Natural killer cell (primary cell): Measurements from ENCODE around the gene FARP2. TPM values are rescaled to one million over a fixed set of nuclear protein-coding genes. Genes with fewer than 3 reads are reported as not detected.

Experiments
- ATAC-seq, 3 donors: fragments of 150-1000 bp in 2 of 3; fragments of 200-7000 bp in 1 of 3; cut with Tn5 transposase; 1 replicate in 1 of 3; 2 replicates in 2 of 3; pipeline ENCODE4 v1.10.0; 2021; ENCODE audit warnings: mild to moderate bottlenecking in 2 of 3, moderate library complexity in 2 of 3
- DNase-seq, 2 donors: peaks; one replicate each; pipeline versions ENCODE4 v3.0.0 to v3.0.0-alpha.2; 2013 to 2021; ENCODE audit warnings: mixed read lengths in 1 of 2
- H3K27ac ChIP-seq: one replicate; pipeline ENCODE4 v1.5.1; 2013; ENCODE audit warnings: mild to moderate bottlenecking, low read length
- H3K27me3 ChIP-seq: one replicate; pipeline ENCODE4 v1.6.1; 2013; ENCODE audit warnings: low read length; ENCODE audit not compliant: control insufficient read depth, insufficient read depth
- H3K36me3 ChIP-seq: one replicate; pipeline ENCODE4 v1.6.1; 2013; ENCODE audit warnings: low read length; ENCODE audit not compliant: control insufficient read depth, insufficient read depth
- H3K4me1 ChIP-seq: one replicate; pipeline ENCODE4 v1.6.1; 2013; ENCODE audit warnings: low read length; ENCODE audit not compliant: control insufficient read depth, insufficient read depth
- H3K4me3 ChIP-seq: one replicate; pipeline ENCODE4 v1.5.1; 2013; ENCODE audit warnings: low read length
- H3K9me3 ChIP-seq: one replicate; pipeline ENCODE4 v1.6.1; 2013; ENCODE audit warnings: low read length; ENCODE audit not compliant: control insufficient read depth, insufficient read depth
- H3K27ac Mint-ChIP-seq, 2 donors: one replicate each; pipeline ENCODE4 v1.8.0; 2022; ENCODE audit warnings: mild to moderate bottlenecking in 2 of 2, mixed read lengths in 2 of 2, moderate library complexity in 1 of 2
- H3K27me3 Mint-ChIP-seq, 2 donors: one replicate each; pipeline ENCODE4 v1.8.0; 2022; ENCODE audit warnings: low read depth in 2 of 2, mixed read lengths in 2 of 2
- H3K36me3 Mint-ChIP-seq: one replicate; pipeline ENCODE4 v1.8.0; 2022; ENCODE audit warnings: mixed read lengths
- H3K4me1 Mint-ChIP-seq, 2 donors: one replicate each; pipeline ENCODE4 v1.8.0; 2022; ENCODE audit warnings: mixed read lengths in 2 of 2
- H3K4me3 Mint-ChIP-seq: one replicate; pipeline ENCODE4 v1.8.0; 2022; ENCODE audit warnings: mild to moderate bottlenecking, moderate library complexity, mixed read lengths
- H3K9me3 Mint-ChIP-seq, 2 donors: one replicate each; pipeline ENCODE4 v1.8.0; 2022; ENCODE audit warnings: mixed read lengths in 2 of 2
- CTCF ChIP-seq: fragments of 200-600 bp; IDR thresholded peaks from one replicate; pipeline ENCODE4 v1.8.0; 2022; ENCODE audit warnings: antibody characterized with exemption
- WGBS: methylation state at CpG from one replicate; pipeline ENCODE4 v1.1.7; 2013; ENCODE audit warnings: missing lambda C conversion rate; ENCODE audit not compliant: insufficient coverage; 5-methylcytosine and 5-hydroxymethylcytosine counted together
- intact Hi-C: fragments of 100-400 bp; cut with micrococcal nuclease; formaldehyde crosslinking; loops from one replicate; pipeline ENCODE4 v1.14.2; 2022
- total RNA-seq, 4 donors: library from RNA; stranded (reverse); fragments of 120-200 nt in 1 of 4; gene quantifications; one replicate each; pipeline versions ENCODE4 v1.2.3 to v1.2.4, GENCODE V29; 2013 to 2022

The FARP2 gene
- total RNA-seq, 3 donors from 2014 or later (not counting 1 experiment from before 2014, with no cell fraction given), result 26.8 to 40.6 (median 31.6) TPM

- Mint-ChIP-seq H3K27ac (peak overlapping the region in 1 of 2 donors; percentile 44), H3K36me3 (no peaks in the 10 kb centered on the region)
- intact Hi-C loops, result loop anchor here (5.0 kb wide), 2 partner anchors 130 to 190 kb away; partner anchors contain the start of genes ATG4B, HDLBP, SEPTIN2 and THAP4
These were observed 150.8 kb downstream of the FARP2 start for GRCh38 chr2:241506793-241507429.

GRCh38 chr2:241507430-241508239 is 151.6 kb downstream of the FARP2 start:
- no peak overlapping the region for H3K27ac ChIP-seq

More at GRCh38 chr2:241506793-241507429, 150.8 kb downstream of the FARP2 start:
- Mint-ChIP-seq H3K4me1 (peaks cover 7 to 31% of the 10 kb centered on the region in 2 donors), H3K9me3 (no peaks in the 10 kb centered on the region), H3K27me3 (no peaks in the 10 kb centered on the region), H3K4me3 (peak overlapping the region; percentile 83)
- ATAC-seq (no peak), DNase-seq (no peak)
- Histone ChIP-seq H3K27me3 (no peaks in the 10 kb centered on the region), H3K9me3 (no peaks in the 10 kb centered on the region), H3K4me3 (no peak overlapping the region), H3K27ac (no peak overlapping the region), H3K4me1 (peaks cover 24% of the 10 kb centered on the region), H3K36me3 (no peaks in the 10 kb centered on the region)
- WGBS, result 86% methylated on average over 19 of the region's 19 CpGs
- no peak for TF ChIP-seq CTCF

DNA sequence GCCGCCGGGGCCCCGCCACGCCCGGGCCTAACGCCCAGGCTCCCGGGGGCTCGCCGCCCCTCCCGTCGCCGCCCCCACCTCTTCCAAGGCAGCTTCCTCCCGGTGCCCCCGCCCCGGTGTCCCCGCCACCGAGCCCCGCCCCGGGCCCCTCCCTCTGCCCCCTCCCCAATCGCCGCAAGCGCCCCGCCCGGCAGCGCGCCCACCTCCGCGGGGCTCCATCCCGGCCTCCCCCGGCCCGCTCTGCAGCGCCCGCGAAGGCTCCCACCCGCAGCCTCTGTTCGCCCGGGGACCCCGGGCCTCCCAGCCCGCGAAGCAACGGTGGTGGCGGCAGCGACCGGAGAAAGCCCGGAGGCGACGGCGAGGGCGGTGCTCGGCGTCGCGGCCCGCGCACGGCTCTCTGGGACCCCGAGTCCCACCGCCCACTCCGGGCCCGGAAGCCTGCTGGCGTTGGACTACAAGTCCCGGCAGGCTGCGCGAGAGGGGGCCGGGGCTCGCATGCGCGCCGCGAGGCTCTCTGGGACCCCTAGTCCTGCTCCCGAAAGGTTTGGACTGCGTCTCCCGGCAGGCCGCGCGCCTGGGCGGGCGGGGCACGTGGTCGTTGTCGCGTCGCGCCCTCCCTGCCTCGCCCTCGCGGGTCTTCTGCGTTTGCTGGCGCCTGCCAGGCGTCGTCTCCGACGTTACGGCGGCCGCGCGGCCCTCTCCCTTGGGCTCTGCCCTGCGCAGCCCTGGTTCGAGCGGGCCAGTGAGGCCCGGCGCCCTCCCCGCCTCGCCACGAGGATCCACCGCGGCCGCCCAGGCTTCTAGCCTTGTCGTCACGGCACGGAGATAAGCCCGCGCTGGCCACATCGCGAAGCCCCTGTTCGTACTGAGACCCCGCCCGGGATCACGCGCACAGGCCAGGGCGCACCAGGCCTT is 152.4 kb downstream of the FARP2 start, which contains the start of gene STK25:
TSS of gene STK25 (minus strand) at position 345 of the 915 bp plus-strand sequence. CDS start 549 bp downstream, outside the sequence.
- Mint-ChIP-seq H3K27me3 (no peaks in the 10 kb centered on the region), H3K36me3 (no peaks in the 10 kb centered on the region), H3K9me3 (no peaks in the 10 kb centered on the region), H3K27ac (peak within 1 kb of the TSS; percentile 80 to 82), H3K4me3 (peak within 1 kb of the TSS; percentile 83), H3K4me1 (peaks cover 7 to 31% of the 10 kb centered on the region in 2 donors)
- H3K4me1 ChIP-seq, result peaks cover 24% of the 10 kb centered on the region
- H3K36me3 ChIP-seq, result no peaks in the 10 kb centered on the region
- peak; percentile 23 for TF ChIP-seq CTCF
- DNase-seq (peak; percentile 92 to 98), ATAC-seq (peak; percentile 94 to 98 (median 95))
- H3K27me3 ChIP-seq, result no peaks in the 10 kb centered on the region
- intact Hi-C loops, result loop anchor here (5.0 kb wide), 2 partner anchors 129 to 191 kb away; partner anchors contain the start of genes ATG4B, HDLBP, SEPTIN2 and THAP4
- H3K9me3 ChIP-seq, result no peaks in the 10 kb centered on the region
- peak within 1 kb of the TSS; percentile 70 for H3K4me3 ChIP-seq
- peak within 1 kb of the TSS; percentile 83 for H3K27ac ChIP-seq
- WGBS, result under 1% methylated on average over 118 of the region's 122 CpGs

More at GRCh38 chr2:241507430-241508239, 151.6 kb downstream of the FARP2 start:
- peak; percentile 35 to 55 for DNase-seq
- H3K36me3 ChIP-seq, result no peaks in the 10 kb centered on the region
- Mint-ChIP-seq H3K27me3 (no peaks in the 10 kb centered on the region), H3K36me3 (no peaks in the 10 kb centered on the region), H3K27ac (peak overlapping the region in 1 of 2 donors; percentile 44), H3K4me1 (peaks cover 7 to 31% of the 10 kb centered on the region in 2 donors), H3K9me3 (no peaks in the 10 kb centered on the region), H3K4me3 (peak overlapping the region; percentile 83)
- intact Hi-C loops, result loop anchor here (5.0 kb wide), 2 partner anchors 130 to 190 kb away; partner anchors contain the start of genes ATG4B, HDLBP, SEPTIN2 and THAP4
- WGBS, result 3% methylated on average over 67 of the region's 67 CpGs
- peaks cover 24% of the 10 kb centered on the region for H3K4me1 ChIP-seq
- H3K9me3 ChIP-seq, result no peaks in the 10 kb centered on the region
- peak in 2 of 3 donors; percentile 14 to 15 for ATAC-seq
- H3K27me3 ChIP-seq, result no peaks in the 10 kb centered on the region
- TF ChIP-seq CTCF, result peak; percentile 18
- H3K4me3 ChIP-seq, result peak overlapping the region; percentile 51
